Fibroblast of skin of abdomen (primary cell): ENCODE measurements around the gene LPCAT3.

Source experiments
- DNase-seq: peaks from one replicate; pipeline ENCODE4 v3.0.0-alpha.2; 2013

Gene LPCAT3

GRCh38 chr12:6963791-6964413 is 54.4 kb downstream of the LPCAT3 start:
- no peak for DNase-seq

DNA sequence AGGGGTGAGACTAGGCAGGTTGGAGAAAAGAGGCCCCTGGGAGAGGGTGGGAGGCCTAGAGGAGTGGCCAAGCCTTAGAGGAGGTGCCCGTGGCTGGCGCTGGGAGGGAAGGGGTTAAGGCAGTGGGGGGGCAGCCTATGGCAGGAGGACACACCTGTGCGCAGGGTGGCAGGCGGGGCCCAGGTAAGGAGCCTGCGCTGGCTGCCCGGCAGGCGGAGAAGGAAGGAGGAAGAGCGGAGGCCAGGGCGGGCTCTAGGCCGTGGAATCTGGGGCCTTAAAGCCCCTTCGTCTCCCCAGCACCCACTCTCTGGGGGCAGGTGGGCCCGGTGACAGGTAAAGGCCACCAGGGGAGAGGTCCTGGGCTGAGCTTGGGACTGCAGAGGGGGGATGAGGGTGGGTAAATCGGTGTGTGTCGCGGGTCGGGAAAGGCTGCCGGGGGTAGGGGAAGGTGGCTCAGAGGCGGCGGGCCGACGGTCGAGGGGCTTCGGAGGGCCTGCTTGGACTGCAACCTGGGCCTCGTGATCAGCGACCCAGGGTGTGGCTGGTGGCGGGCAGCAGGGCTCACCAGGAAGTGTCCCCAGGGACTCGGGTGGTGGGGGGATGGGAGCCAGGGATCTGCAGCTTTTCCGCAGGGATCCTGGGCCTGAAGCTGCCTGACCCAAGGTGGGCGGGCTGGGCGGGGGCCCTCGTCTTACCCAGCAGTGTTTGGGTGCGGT is 55.1 kb downstream of the LPCAT3 start:
- no peak for DNase-seq

DNA sequence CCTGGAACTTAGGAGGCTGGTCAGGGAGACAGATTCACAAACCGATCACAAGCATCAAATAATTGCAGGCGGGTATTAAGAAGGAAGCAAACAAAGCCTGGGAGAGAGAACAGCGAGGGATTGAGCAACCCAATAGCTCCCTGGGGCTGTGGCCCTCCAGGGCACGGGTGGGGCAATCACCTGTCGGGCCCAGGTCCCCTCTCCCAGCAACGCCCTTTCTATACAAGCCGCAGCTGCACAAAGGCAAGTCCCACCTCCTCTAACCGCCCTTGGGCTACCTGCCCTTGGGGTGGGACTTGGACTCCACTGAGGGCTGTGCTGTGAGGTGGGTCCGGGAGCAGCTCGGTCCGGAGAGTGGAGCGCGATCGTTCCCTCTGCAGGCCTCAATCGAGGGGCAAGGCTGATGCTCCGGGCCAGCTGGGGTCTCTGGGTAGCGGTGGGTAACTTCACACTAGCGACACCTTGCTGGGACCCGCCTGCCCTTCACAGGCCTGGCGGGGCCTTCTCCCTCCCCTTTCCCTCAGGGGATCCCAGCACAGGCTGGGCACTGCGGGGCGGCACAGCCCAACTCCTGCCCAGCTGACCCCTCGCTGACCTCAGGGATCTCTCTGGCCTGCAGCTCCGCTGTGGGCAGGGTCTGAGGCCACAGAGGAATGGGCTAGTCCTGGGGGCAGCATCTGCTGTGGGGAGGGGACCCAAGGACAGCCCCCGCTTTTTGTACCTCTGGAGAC is 55.8 kb downstream of the LPCAT3 start:
- DNase-seq: no peak

DNA sequence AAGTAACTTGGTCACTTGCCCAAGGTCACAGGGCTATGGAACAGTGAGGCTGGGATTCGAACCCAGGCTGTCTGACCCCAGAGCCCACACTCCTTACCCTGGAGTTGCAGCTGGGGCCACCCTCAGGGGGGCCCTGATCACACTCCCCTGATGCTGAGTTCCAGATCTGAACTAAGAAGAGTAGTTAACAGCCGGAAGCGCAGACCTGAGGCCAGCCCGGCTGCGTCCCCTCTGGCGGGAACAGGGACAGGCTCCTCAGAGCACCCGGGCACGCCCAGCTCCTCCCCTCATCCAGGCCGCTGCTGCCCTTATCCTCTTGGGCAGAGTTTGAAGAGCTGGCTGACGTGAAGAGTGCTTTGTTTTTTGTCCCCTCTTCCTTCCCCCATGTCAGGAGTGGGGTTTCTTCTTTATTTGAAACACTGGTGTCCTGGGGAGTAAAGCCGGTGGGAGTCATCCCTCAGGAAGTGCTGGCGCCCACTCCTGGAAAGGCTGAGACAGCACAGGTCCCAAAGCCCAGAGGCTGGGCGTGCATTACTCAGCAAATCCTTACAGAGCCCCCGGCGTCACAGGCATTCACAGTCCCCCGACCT is 56.5 kb downstream of the LPCAT3 start:
- DNase-seq: peak; percentile 85

GRCh38 chr12:6961278-6961694 is 57.0 kb downstream of the LPCAT3 start:
- no peak for DNase-seq

- peak; percentile 41 for DNase-seq
Observed at GRCh38 chr12:6960593-6961277, 57.5 kb downstream of the LPCAT3 start.

- no peak for DNase-seq
Observed at GRCh38 chr12:6959805-6960592, 58.3 kb downstream of the LPCAT3 start.

DNA sequence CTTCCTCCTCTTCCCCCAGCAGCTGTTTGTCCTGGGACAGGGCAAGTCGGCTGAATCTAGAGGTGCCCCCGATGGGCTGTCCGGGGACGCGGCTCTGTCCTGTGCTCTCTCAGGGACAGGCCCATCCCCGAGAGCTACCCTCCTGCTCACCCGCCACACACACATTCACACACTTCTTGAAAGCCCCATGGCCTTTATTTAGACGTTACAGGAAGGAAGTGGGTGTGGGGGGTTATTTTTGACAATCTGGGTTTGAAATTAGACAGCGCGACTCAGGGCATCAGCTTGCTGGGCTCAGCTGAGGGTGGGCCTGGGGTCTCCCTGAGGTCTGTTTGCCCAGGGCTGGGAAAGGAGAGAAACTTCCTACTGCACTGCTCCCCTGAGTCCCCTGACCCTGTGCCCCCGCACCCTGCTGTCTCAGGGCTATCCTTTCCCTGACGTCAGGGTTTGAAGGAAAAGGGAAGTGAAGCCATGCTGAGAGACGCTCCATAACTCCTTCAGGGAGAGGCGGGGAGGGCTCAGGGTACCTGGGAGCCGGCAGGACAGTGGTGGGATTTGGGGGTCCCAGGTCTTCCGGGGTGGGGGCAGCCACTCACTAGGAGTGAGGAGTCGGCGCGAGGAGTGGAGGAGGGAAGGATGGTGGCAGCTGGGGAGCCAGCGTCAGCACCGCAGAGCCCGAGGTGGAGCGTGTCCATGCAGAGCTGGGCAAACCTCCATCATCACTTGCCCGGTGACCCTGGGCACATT is 59.0 kb downstream of the LPCAT3 start:
- DNase-seq: no peak

DNA sequence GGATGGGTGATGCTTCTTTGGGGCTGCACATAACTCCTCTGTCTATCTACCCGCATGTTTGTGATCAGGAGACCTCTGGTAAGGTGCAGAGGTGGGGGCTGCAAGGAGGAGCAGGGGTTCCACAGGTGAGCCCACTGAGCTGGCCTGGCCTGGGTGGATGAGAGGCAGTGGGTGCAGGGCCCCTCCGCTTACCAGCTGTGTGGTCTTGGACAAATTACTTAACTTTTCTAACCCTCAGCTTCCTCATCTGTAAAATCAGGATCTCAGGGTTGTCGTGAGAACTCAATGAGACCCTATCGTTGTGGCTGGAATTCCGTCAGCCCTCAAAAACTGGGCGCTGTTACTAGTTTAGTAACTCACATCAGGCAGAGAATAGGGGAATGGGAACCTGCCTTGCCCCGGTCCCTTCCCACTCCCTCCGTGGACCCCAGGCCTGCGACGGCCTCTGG is 59.6 kb downstream of the LPCAT3 start:
- DNase-seq: no peak

GRCh38 chr12:6957741-6958608 is 60.3 kb downstream of the LPCAT3 start:
- no peak for DNase-seq

- DNase-seq: no peak
Observed at GRCh38 chr12:6957151-6957701, 61.0 kb downstream of the LPCAT3 start.

DNA sequence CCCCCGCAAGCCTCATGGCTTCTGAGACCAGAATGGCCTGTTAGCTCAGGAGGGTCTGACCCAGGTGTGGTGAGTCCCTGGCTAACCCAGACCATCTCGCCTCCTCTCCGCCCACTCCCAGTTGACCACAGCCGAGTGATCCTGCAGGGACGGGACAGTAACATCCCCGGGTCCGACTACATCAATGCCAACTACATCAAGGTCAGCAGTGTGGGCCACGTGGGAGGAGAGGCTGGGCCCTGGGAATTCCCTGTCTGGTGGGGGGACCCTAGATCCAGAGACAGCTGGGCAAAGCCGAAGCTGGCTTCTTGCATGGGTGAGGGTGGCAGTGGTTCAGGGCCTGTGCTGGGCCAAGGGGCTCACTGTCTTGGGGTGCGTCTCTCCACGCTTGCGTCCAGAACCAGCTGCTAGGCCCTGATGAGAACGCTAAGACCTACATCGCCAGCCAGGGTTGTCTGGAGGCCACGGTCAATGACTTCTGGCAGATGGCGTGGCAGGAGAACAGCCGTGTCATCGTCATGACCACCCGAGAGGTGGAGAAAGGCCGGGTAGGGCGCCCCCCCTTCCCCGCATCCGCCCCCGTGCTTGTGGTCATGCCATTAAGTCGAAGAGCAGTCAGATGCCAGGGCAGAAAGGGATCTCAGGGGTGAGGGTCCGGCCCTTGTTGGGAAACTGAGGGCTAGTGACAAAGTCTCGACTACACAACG is 62.1 kb downstream of the LPCAT3 start:
- no peak for DNase-seq

GRCh38 chr12:6955108-6956020 is 62.9 kb downstream of the LPCAT3 start:
- DNase-seq: no peak

GRCh38 chr12:6954316-6955107 is 63.8 kb downstream of the LPCAT3 start:
- no peak for DNase-seq

- DNase-seq: peak; percentile 62
Observed at GRCh38 chr12:6953442-6954315, 64.6 kb downstream of the LPCAT3 start.

DNA sequence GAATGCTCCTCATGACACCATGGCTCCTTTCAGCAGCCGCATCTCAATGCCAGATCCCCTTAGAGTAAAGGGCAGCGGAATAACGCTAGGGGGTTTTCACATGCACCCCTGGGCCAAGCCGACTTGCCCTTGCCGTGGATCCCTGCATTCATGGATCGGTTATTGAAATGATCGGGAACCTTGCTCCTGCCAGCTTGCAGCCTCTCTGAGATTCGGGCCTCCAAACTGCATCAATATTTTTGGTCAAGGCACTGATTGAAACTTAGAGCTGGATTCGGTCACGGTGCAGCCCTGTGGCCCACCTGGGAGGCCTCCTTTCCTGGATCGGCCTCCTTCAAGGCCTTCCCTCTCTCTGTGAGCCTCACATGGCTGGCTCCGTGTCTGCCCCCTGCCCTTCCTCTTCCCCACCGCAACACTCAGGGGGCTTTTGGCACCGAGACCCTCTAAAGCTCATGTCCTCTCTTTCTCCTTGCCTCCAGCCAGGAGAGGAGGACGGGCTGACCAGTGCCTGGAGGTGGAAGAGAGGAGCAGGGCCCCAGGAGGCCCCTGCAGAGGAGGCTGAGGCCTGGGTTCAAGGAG is 65.3 kb downstream of the LPCAT3 start:
- DNase-seq: no peak
